ENCODE results near the gene CABLES1.

Gene CABLES1

GRCh38 chr18:23102493-23103261, 32.6 kb upstream of the CABLES1 start:
- Histone ChIP-seq H3K4me1 (ENCODE audit: insufficient read depth, low read length, severe bottlenecking) (no peaks in the 10 kb centered on the region), H3F3A (ENCODE audit: insufficient read depth, low read length) (no peaks in the 10 kb centered on the region), H3K9me2 (ENCODE audit: low read depth, low read length) (no peaks in the 10 kb centered on the region), H3K9me3 (ENCODE audit: low read length) (no peaks in the 10 kb centered on the region), H3K9ac (ENCODE audit: low read length) (no peak overlapping the region), H3K27ac (ENCODE audit: low read depth, low read length, poor library complexity, severe bottlenecking) (no peak overlapping the region), H3K4me3 (ENCODE audit: low read depth, low read length, poor library complexity, severe bottlenecking) (no peak overlapping the region), H3K36me3 (ENCODE audit: insufficient read depth, low read length) (no peaks in the 10 kb centered on the region; the same call in 1 of the 2 replicates), H4K20me1 (ENCODE audit: insufficient read depth, low read length) (no peaks in the 10 kb centered on the region), H3K79me2 (ENCODE audit: insufficient read depth, low read length) (no peaks in the 10 kb centered on the region), H3K27me3 (ENCODE audit: insufficient read depth, low read length) (no peaks in the 10 kb centered on the region), H3K4me2 (ENCODE audit: low read length) (no peak overlapping the region), H2AFZ (ENCODE audit: low read length) (no peak overlapping the region)
- TF ChIP-seq EZH2 (IDR thresholded peaks at IDR 0.05; ENCODE audit: borderline replicate concordance, low read length) = no peak
- TF ChIP-seq CTCF (IDR thresholded peaks at IDR 0.05; ENCODE audit: low read length) = no peak

- Histone ChIP-seq H3K4me2 (ENCODE audit: low read length) (no peak overlapping the region), H3K79me2 (ENCODE audit: insufficient read depth, low read length) (no peaks in the 10 kb centered on the region), H3F3A (ENCODE audit: insufficient read depth, low read length) (no peaks in the 10 kb centered on the region), H3K36me3 (ENCODE audit: insufficient read depth, low read length) (no peaks in the 10 kb centered on the region; the same call in 1 of the 2 replicates), H3K4me3 (ENCODE audit: low read depth, low read length, poor library complexity, severe bottlenecking) (no peak overlapping the region), H3K4me1 (ENCODE audit: insufficient read depth, low read length, severe bottlenecking) (no peaks in the 10 kb centered on the region), H3K27ac (ENCODE audit: low read depth, low read length, poor library complexity, severe bottlenecking) (no peak overlapping the region), H3K27me3 (ENCODE audit: insufficient read depth, low read length) (no peaks in the 10 kb centered on the region), H2AFZ (ENCODE audit: low read length) (no peak overlapping the region), H4K20me1 (ENCODE audit: insufficient read depth, low read length) (no peaks in the 10 kb centered on the region), H3K9ac (ENCODE audit: low read length) (no peak overlapping the region), H3K9me2 (ENCODE audit: low read depth, low read length) (no peaks in the 10 kb centered on the region), H3K9me3 (ENCODE audit: low read length) (no peaks in the 10 kb centered on the region)
- TF ChIP-seq CTCF (IDR thresholded peaks at IDR 0.05; ENCODE audit: low read length) (no peak), EZH2 (IDR thresholded peaks at IDR 0.05; ENCODE audit: borderline replicate concordance, low read length) (no peak)
Measured at GRCh38 chr18:23103449-23103848, 31.8 kb upstream of the CABLES1 start.

DNA sequence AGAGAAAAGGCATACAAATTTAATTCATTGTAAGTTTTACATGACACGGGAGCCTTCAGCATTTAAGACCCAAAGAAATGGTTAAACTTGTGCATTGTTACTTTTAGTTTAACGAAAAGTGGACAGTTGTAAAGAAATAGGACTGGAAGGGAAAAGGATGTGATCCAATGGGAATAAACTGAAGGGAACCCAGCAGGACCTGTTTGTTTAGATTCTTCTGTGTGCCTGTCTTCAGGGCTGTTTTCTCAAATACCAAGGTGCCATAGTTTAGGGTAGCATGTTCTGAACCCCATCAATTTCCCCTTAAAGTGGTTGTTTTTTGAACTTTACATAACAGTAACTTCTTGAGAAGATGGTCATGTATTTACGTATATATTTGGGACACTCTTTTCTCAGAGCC, 30.3 kb upstream of the CABLES1 start:
- H3K4me2 ChIP-seq (ENCODE audit: low read length) = no peak overlapping the region
- no peaks in the 10 kb centered on the region for H3K9me2 ChIP-seq (ENCODE audit: low read depth, low read length)
- H3K36me3 ChIP-seq (ENCODE audit: insufficient read depth, low read length) = no peaks in the 10 kb centered on the region; the same call in 1 of the 2 replicates
- no peak overlapping the region for H3K9ac ChIP-seq (ENCODE audit: low read length)
- no peak for TF ChIP-seq CTCF (IDR thresholded peaks at IDR 0.05; ENCODE audit: low read length)
- TF ChIP-seq EZH2 (IDR thresholded peaks at IDR 0.05; ENCODE audit: borderline replicate concordance, low read length) = no peak
- H2AFZ ChIP-seq (ENCODE audit: low read length) = no peak overlapping the region
- H3K79me2 ChIP-seq (ENCODE audit: insufficient read depth, low read length) = no peaks in the 10 kb centered on the region
- no peak overlapping the region for H3K27ac ChIP-seq (ENCODE audit: low read depth, low read length, poor library complexity, severe bottlenecking)
- H3K27me3 ChIP-seq (ENCODE audit: insufficient read depth, low read length) = no peaks in the 10 kb centered on the region
- H3K9me3 ChIP-seq (ENCODE audit: low read length) = no peaks in the 10 kb centered on the region
- H3F3A ChIP-seq (ENCODE audit: insufficient read depth, low read length) = no peaks in the 10 kb centered on the region
- no peaks in the 10 kb centered on the region for H3K4me1 ChIP-seq (ENCODE audit: insufficient read depth, low read length, severe bottlenecking)
- H3K4me3 ChIP-seq (ENCODE audit: low read depth, low read length, poor library complexity, severe bottlenecking) = no peak overlapping the region
- H4K20me1 ChIP-seq (ENCODE audit: insufficient read depth, low read length) = no peaks in the 10 kb centered on the region

All from OCI-LY1 (cell line).